ENCODE results near the gene NPNT.

Gene NPNT

GRCh38 chr4:105972946-105973621 lies 77.8 kb downstream of the NPNT start:
- no peak for DNase-seq

GRCh38 chr4:105976915-105977314 lies 81.6 kb downstream of the NPNT start:
- DNase-seq = no peak

- DNase-seq = no peak
These were observed 83.5 kb downstream of the NPNT start for GRCh38 chr4:105978684-105979296.

- DNase-seq = no peak
These were observed 84.2 kb downstream of the NPNT start for GRCh38 chr4:105979506-105979905.

GRCh38 chr4:105988671-105989070 lies 93.4 kb downstream of the NPNT start:
- DNase-seq = no peak

GRCh38 chr4:105989485-105990242 lies 94.4 kb downstream of the NPNT start:
- no peak for DNase-seq

- no peak for DNase-seq
These were observed 95.7 kb downstream of the NPNT start for GRCh38 chr4:105990933-105991332.

GRCh38 chr4:105991726-105992125 lies 96.5 kb downstream of the NPNT start:
- no peak for DNase-seq

GRCh38 chr4:105992641-105993305 lies 97.5 kb downstream of the NPNT start:
- no peak for DNase-seq

GRCh38 chr4:105994061-105994460 lies 98.8 kb downstream of the NPNT start:
- no peak for DNase-seq

- DNase-seq = no peak
These were observed 99.7 kb downstream of the NPNT start for GRCh38 chr4:105994841-105995501.

- DNase-seq = no peak
These were observed 101.6 kb downstream of the NPNT start for GRCh38 chr4:105996845-105997244.

- no peak for DNase-seq
These were observed 103.1 kb downstream of the NPNT start for GRCh38 chr4:105998171-105999063.

- no peak for DNase-seq
These were observed 107.7 kb downstream of the NPNT start for GRCh38 chr4:106002994-106003393.

- no peak for DNase-seq
These were observed 115.5 kb downstream of the NPNT start for GRCh38 chr4:106010761-106011160.

GRCh38 chr4:106011387-106011786 lies 116.1 kb downstream of the NPNT start:
- no peak for DNase-seq

GRCh38 chr4:106017975-106018374 lies 122.7 kb downstream of the NPNT start:
- DNase-seq = no peak

GRCh38 chr4:106019771-106020170 lies 124.5 kb downstream of the NPNT start:
- no peak for DNase-seq
